K562 (cell line): ENCODE measurements around the gene HTR3E. TPM values are rescaled to one million over a fixed set of nuclear protein-coding genes. Genes with fewer than 3 reads are reported as not detected.

Source experiments
- ATAC-seq: fragments of 200-7000 bp; cut with Tn5 transposase; 3 replicates; pipeline ENCODE4 v1.9.1; 2020; ENCODE audit warnings: moderate library complexity
- BruUV-seq: library from RNA; stranded (reverse); fragments of 400-500 nt; replicated peaks from 2 replicates; lab custom pipeline; 2021; lab: Mats Ljungman, UMichigan
- CTCF ChIA-PET: fragments of 300-600 bp; formaldehyde crosslinking; extraction: SDS; loops from one replicate; lab custom pipeline; 2021; ENCODE audit warnings: low intra/inter-chr PET ratio; lab: Yijun Ruan, JAX
- POLR2A ChIA-PET: fragments of 300-600, 350-650 bp; sonication (Branson Sonifier 250); formaldehyde crosslinking; extraction: SDS; loops from one replicate; lab custom pipeline; 2021; ENCODE audit warnings: antibody characterized with exemption, inconsistent platforms; lab: Yijun Ruan, JAX
- DNase-seq, 4 experiments: peaks; one replicate each; pipeline versions ENCODE4 v3.0.0 to v3.0.0-alpha.2; 2011 to 2018; ENCODE audit warnings: low spot score in 3 of 4, mixed read lengths in 3 of 4; ENCODE audit errors: extremely low read depth in 1 of 4
- FAIRE-seq: peaks from 2 replicates; lab custom pipeline; 2011; peaks lifted over from hg19 to GRCh38; lab: Jason Lieb, UNC
- H2AFZ ChIP-seq: 2 replicates; pipeline ENCODE4 v1.6.0; 2011; ENCODE audit warnings: low read depth, low read length, control low read depth, inconsistent platforms
- H3K27ac ChIP-seq: fragments of 200-600 bp; 3 replicates; pipeline ENCODE4 v1.8.0; 2011; ENCODE audit warnings: low read depth, mild to moderate bottlenecking, control low read depth, inconsistent platforms, low read length, moderate library complexity, mixed read lengths; ENCODE audit errors: extremely low read depth
- H3K27me3 ChIP-seq, 2 experiments: fragments of 300-600 bp in 1 of 2; 2 replicates in 1 of 2; 3 replicates in 1 of 2; pipeline versions ENCODE4 v1.6.0 to v1.8.0; 2011; ENCODE audit warnings: inconsistent platforms in 2 of 2, low read length in 2 of 2, mild to moderate bottlenecking in 1 of 2, mixed read lengths in 1 of 2, moderate library complexity in 1 of 2; ENCODE audit not compliant: control insufficient read depth in 2 of 2, insufficient read depth in 2 of 2
- H3K36me3 ChIP-seq: fragments of 300-600 bp; 3 replicates; pipeline ENCODE4 v1.8.0; 2011; ENCODE audit warnings: mild to moderate bottlenecking, low read length, inconsistent platforms; ENCODE audit not compliant: control insufficient read depth, insufficient read depth
- H3K4me1 ChIP-seq, 2 experiments: fragments of 200-600 bp in 1 of 2; replicated peaks in 1 of 2; 2 replicates in 1 of 2; 3 replicates in 1 of 2; pipeline versions ENCODE4 v1.5.1 to v1.8.0; 2011; ENCODE audit warnings: inconsistent platforms in 2 of 2, low read length in 2 of 2, mild to moderate bottlenecking in 1 of 2, mixed read lengths in 1 of 2, moderate library complexity in 1 of 2; ENCODE audit not compliant: control insufficient read depth in 2 of 2, insufficient read depth in 2 of 2
- H3K4me2 ChIP-seq: 2 replicates; pipeline ENCODE4 v1.6.1; 2011; ENCODE audit warnings: low read length, control low read depth, inconsistent platforms, mixed read lengths; ENCODE audit not compliant: insufficient read depth
- H3K4me3 ChIP-seq: fragments of 200-600 bp; sonication (generic), shearing (Covaris generic); 2 replicates; pipeline ENCODE4 v1.5.1; 2016; ENCODE audit warnings: control low read depth, inconsistent platforms
- H3K79me2 ChIP-seq: fragments of 200-600 bp; 3 replicates; pipeline ENCODE4 v1.8.0; 2011; ENCODE audit warnings: low read length, inconsistent platforms; ENCODE audit not compliant: control insufficient read depth, insufficient read depth
- H3K9ac ChIP-seq, 2 experiments: 2 replicates each; pipeline versions ENCODE4 v1.6.0 to v1.6.1; 2011; ENCODE audit warnings: low read depth in 2 of 2, low read length in 2 of 2, control low read depth in 1 of 2, inconsistent platforms in 1 of 2, mild to moderate bottlenecking in 1 of 2, mixed read lengths in 1 of 2; ENCODE audit not compliant: insufficient read depth in 1 of 2
- H3K9me1 ChIP-seq: one replicate; pipeline ENCODE4 v1.6.0; 2011; ENCODE audit warnings: inconsistent platforms, mild to moderate bottlenecking, low read length, moderate library complexity; ENCODE audit not compliant: control insufficient read depth, insufficient read depth
- H3K9me3 ChIP-seq: replicated peaks from 2 replicates; pipeline ENCODE4 v1.5.1; 2011; ENCODE audit warnings: low read depth, low read length, inconsistent platforms; ENCODE audit not compliant: control insufficient read depth, insufficient read depth
- H4K20me1 ChIP-seq: replicated peaks from 2 replicates; pipeline ENCODE4 v1.6.1; 2011; ENCODE audit warnings: low read length, inconsistent platforms, mixed read lengths; ENCODE audit not compliant: control insufficient read depth, insufficient read depth
- AFF1 ChIP-seq, 2 experiments: fragments of 450-650 bp; IDR thresholded peaks; 2 replicates each; pipeline ENCODE4 v1.6.1; 2018; ENCODE audit warnings: mild to moderate bottlenecking in 2 of 2, low read depth in 1 of 2; ENCODE audit not compliant: partially characterized antibody in 2 of 2
- MECOM ChIP-seq: fragments of 250-450 bp; sonication (Bioruptor Pico); IDR thresholded peaks from 2 replicates; pipeline ENCODE4 v1.8.0; 2022; ENCODE audit warnings: inconsistent platforms
- NCOA6 ChIP-seq: fragments of 450-650 bp; IDR thresholded peaks from 2 replicates; pipeline ENCODE4 v1.6.1; 2017; ENCODE audit warnings: mild to moderate bottlenecking
- NR1H2 ChIP-seq: sonication (generic); formaldehyde crosslinking; IDR thresholded peaks from 2 replicates; pipeline ENCODE4 v1.4.0; 2020; ENCODE audit warnings: mild to moderate bottlenecking, missing genetic modification reagents
- ZBTB11 ChIP-seq, 3 experiments: fragments of 200-800 bp in 1 of 3; fragments of 250-450 bp in 1 of 3; fragments of 450-650 bp in 1 of 3; sonication (Bioruptor Pico) in 1 of 3; sonication (Bioruptor generic) in 1 of 3; formaldehyde crosslinking in 1 of 3; IDR thresholded peaks; 2 replicates each; pipeline versions ENCODE4 v1.6.1 to v1.8.0; 2016 to 2022; ENCODE audit warnings: mild to moderate bottlenecking in 2 of 3, missing genetic modification characterization in 2 of 3, missing compliant biosample characterization in 1 of 3, moderate library complexity in 1 of 3
- ZBTB33 ChIP-seq: sonication (generic); formaldehyde crosslinking; IDR thresholded peaks from 2 replicates; pipeline ENCODE4 v1.8.1; 2023; ENCODE audit warnings: mild to moderate bottlenecking, missing genetic modification reagents
- ZBTB5 ChIP-seq: fragments of 450-650 bp; IDR thresholded peaks from 2 replicates; pipeline ENCODE4 v1.6.1; 2017; ENCODE audit warnings: antibody characterized with exemption
- ZNF217 ChIP-seq: sonication (generic); formaldehyde crosslinking; IDR thresholded peaks from 2 replicates; pipeline ENCODE4 v1.8.0; 2022; ENCODE audit warnings: mild to moderate bottlenecking, missing genetic modification reagents
- WGBS: fragments of 100-300 bp; shearing (Covaris generic); methylation state at CpG from one replicate; pipeline ENCODE4 v1.1.6; 2016; ENCODE audit warnings: low coverage, mixed read lengths; ENCODE audit not compliant: insufficient coverage; ENCODE audit errors: missing lambda C conversion rate; 5-methylcytosine and 5-hydroxymethylcytosine counted together
- in situ Hi-C: fragments of 300-500 bp; cut with MboI; formaldehyde crosslinking; loops from 4 replicates; pipeline ENCODE4 v1.15.0; 2018; ENCODE audit warnings: inconsistent platforms, mixed read lengths
- intact Hi-C: fragments of 100-400 bp; cut with micrococcal nuclease; formaldehyde crosslinking; loops from 2 replicates; pipeline ENCODE4 v1.14.2; 2022
- polyA plus RNA-seq, 8 experiments: library from polyadenylated mRNA; depleted of rRNA in 4 of 8; stranded (reverse) in 5 of 8; unstranded in 3 of 8; fragments of >200 nt; fragmentation: Nextera tagmentation in 2 of 8; fragmentation: Illumina TruSeq in 1 of 8; extraction: Ambion mirVana in 2 of 8; extraction: Trizol in 1 of 8; gene quantifications; 2 replicates each; pipeline versions ENCODE4 v1.2.1 to v1.2.3, GENCODE V29; 2011 to 2014; ENCODE audit warnings: inconsistent platforms in 1 of 8, missing spikeins in 1 of 8
- total RNA-seq, 7 experiments: library from RNA; depleted of rRNA in 6 of 7; stranded (reverse); fragments of >200 nt in 6 of 7; fragmentation: Illumina TruSeq in 2 of 7; extraction: Trizol in 2 of 7; gene quantifications; 2 replicates each; pipeline versions ENCODE4 v1.2.1 to v1.2.3, GENCODE V29; 2011 to 2021; ENCODE audit warnings: low replicate concordance in 1 of 7

Gene HTR3E
- total and polyA plus RNA-seq, 9 of the 15 experiments (the other 6 are each of a cell fraction or from before 2014, with no cell fraction given): not detected

- Histone ChIP-seq H3K79me2 (no peaks in the 10 kb centered on the region), H3K27ac (no peak overlapping the region), H3K36me3 (no peaks in the 10 kb centered on the region), H3K9me1 (no peaks in the 10 kb centered on the region), H3K9me3 (no peaks in the 10 kb centered on the region), H3K9ac (no peak overlapping the region), H3K4me3 (no peak overlapping the region), H3K4me2 (no peak overlapping the region), H3K4me1 (peaks cover 0 to 8% of the 10 kb centered on the region in 2 experiments; a peak in 3 of 5 replicates), H2AFZ (no peak overlapping the region), H4K20me1 (no peaks in the 10 kb centered on the region), H3K27me3 (no peaks in the 10 kb centered on the region)
- intact Hi-C loops (no loop called here), in situ Hi-C loops (no loop called here)
- TF ChIP-seq ZBTB11 (CRISPR knock-in tag; IDR thresholded peaks at IDR 0.05): no peak
- no peak for TF ChIP-seq NR1H2 (CRISPR knock-in tag)
- TF ChIP-seq ZBTB33 (CRISPR knock-in tag): no peak
- no peak for TF ChIP-seq AFF1 (IDR thresholded peaks at IDR 0.05; ENCODE audit: low read depth in 1 of 2, partially characterized antibody in 2 of 2)
- TF ChIP-seq MECOM (CRISPR knock-in tag): no peak
- TF ChIP-seq ZBTB5: no peak
- TF ChIP-seq NCOA6: no peak
- no peak for TF ChIP-seq ZNF217 (CRISPR knock-in tag)
- ATAC-seq (no peak), DNase-seq (no peak), FAIRE-seq (no peak)
- ChIA-PET POLR2A (interaction anchor here (1.5 to 1.8 kb wide), 2 partner anchors 8 to 10 kb away, joined by 3 to 7 read pairs; partner anchors contain the start of gene EIF2B5), CTCF (no interaction called here)
- WGBS: 36% methylated on average over 3 of the region's 3 CpGs
- BruUV-seq: no TSS peak
Measured at GRCh38 chr3:184126006-184126405, 29.1 kb downstream of the HTR3E start.
